Right lobe of liver (tissue), 4 donors: ENCODE measurements around the gene CYREN.

Experiments used
- POLR2A ChIP-seq: fragments of 450-650 bp; IDR thresholded peaks from one replicate; pipeline ENCODE4 v1.6.1; 2017; ENCODE audit warnings: antibody characterized with exemption, mild to moderate bottlenecking
- TF ChIP-seq, protein P1 (sequence below), 4 donors: fragments of 200-600 bp in 3 of 4; fragments of 450-650 bp in 1 of 4; IDR thresholded peaks; one replicate each; pipeline versions ENCODE4 v1.5.1 to v1.8.0; 2016 to 2022; ENCODE audit warnings: antibody characterized with exemption in 4 of 4, mild to moderate bottlenecking in 2 of 4
- donor health status: DM: no; HTN: no; CAD: no.
- donor health status: DM: no; HTN: no; CAD: no.
- donor health status: DM: no; HTN: yes; CAD: no.

DNA sequence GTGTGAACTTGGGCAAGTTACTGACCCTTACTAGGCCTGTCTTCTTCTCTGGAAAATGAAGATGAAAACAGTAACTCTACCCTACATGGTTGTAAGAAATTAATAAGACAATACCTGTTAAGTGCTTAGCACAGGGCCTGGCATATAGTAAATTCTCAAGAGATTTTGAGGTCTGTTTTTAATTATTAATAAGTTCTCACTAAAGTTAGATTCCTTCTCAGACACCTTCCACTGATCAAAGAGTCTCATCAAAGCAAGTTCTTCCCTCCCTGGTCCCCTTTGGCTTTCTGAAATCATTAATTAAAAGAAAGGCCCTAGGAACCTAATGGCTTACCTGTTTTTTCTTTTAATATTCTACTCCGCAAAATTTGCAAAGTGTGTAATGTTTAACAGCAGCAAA lies 18.1 kb downstream of the CYREN start:
- TF ChIP-seq POLR2A: no peak
- TF ChIP-seq, protein P1, sequence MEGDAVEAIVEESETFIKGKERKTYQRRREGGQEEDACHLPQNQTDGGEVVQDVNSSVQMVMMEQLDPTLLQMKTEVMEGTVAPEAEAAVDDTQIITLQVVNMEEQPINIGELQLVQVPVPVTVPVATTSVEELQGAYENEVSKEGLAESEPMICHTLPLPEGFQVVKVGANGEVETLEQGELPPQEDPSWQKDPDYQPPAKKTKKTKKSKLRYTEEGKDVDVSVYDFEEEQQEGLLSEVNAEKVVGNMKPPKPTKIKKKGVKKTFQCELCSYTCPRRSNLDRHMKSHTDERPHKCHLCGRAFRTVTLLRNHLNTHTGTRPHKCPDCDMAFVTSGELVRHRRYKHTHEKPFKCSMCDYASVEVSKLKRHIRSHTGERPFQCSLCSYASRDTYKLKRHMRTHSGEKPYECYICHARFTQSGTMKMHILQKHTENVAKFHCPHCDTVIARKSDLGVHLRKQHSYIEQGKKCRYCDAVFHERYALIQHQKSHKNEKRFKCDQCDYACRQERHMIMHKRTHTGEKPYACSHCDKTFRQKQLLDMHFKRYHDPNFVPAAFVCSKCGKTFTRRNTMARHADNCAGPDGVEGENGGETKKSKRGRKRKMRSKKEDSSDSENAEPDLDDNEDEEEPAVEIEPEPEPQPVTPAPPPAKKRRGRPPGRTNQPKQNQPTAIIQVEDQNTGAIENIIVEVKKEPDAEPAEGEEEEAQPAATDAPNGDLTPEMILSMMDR (IDR thresholded peaks at IDR 0.05): no peak
